Measurements from ENCODE around the gene KYNU.

GRCh38 chr2:142967060-142967459, 89.6 kb downstream of the KYNU start:
- TF ChIP-seq, protein P1, sequence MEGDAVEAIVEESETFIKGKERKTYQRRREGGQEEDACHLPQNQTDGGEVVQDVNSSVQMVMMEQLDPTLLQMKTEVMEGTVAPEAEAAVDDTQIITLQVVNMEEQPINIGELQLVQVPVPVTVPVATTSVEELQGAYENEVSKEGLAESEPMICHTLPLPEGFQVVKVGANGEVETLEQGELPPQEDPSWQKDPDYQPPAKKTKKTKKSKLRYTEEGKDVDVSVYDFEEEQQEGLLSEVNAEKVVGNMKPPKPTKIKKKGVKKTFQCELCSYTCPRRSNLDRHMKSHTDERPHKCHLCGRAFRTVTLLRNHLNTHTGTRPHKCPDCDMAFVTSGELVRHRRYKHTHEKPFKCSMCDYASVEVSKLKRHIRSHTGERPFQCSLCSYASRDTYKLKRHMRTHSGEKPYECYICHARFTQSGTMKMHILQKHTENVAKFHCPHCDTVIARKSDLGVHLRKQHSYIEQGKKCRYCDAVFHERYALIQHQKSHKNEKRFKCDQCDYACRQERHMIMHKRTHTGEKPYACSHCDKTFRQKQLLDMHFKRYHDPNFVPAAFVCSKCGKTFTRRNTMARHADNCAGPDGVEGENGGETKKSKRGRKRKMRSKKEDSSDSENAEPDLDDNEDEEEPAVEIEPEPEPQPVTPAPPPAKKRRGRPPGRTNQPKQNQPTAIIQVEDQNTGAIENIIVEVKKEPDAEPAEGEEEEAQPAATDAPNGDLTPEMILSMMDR (IDR thresholded peaks at IDR 0.05), result no peak
- no peak for TF ChIP-seq POLR2A (IDR thresholded peaks at IDR 0.05)

All from esophagus squamous epithelium (tissue), 4 donors.